Fibroblast of gingiva (primary cell): ENCODE results near the gene NSD2.
"Not testable (repeated sequence)": the region's sequence is repeated elsewhere in the genome, so short reads cannot be mapped to it uniquely, and the experiment has no call there.

Source experiments
- DNase-seq: peaks from one replicate; pipeline ENCODE4 v3.0.0-alpha.2; 2011; ENCODE audit warnings: low read depth

The NSD2 gene

DNA sequence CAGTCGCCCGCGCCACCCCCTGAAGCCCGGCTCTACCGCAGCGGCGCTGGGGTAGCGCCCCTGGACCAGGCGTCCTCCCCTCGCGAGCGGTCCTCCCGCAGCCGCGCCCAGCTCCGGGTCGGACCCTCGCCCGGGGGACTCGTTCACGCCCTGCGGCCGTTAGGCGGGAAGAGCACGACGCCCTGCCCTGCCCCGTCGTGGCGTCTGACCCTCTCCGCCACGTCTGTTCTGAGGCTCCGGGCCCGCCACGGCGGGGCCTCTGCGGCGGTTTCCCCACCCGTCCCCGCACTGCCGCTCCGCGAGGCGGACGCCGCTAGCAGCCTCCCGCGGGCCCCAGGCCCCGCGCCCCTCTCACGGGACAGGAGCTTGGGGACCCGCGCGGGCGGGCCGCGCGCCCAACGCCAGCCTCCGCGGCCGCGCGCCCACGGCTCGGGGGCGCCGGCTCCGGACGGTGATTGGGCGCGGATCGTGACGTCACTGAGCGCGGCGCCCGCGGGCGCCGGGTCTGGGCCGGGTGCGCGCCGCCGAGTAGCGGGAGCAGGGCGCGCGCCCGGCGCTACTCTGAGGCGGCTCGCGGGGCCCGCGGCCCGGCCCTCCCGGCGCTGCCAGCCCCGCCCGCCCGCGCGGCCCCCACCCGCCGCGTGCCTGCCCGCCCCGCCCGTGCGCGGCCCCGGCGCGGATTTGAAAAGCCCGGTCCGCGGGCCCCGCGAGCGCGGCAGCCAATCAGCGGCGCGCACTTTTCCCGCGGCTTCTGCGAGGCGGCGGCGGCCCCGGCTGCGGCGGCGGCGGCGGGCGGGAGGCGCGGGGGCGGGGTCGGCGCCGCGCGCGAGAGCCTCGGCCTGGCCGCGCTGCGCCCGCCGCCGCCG, at the start of gene NSD2:
TSS of gene NSD2 (plus strand) at position 816 of the 866 bp plus-strand sequence. CDS start 29,262 bp downstream, outside the sequence.
- peak; percentile 89 for DNase-seq

DNA sequence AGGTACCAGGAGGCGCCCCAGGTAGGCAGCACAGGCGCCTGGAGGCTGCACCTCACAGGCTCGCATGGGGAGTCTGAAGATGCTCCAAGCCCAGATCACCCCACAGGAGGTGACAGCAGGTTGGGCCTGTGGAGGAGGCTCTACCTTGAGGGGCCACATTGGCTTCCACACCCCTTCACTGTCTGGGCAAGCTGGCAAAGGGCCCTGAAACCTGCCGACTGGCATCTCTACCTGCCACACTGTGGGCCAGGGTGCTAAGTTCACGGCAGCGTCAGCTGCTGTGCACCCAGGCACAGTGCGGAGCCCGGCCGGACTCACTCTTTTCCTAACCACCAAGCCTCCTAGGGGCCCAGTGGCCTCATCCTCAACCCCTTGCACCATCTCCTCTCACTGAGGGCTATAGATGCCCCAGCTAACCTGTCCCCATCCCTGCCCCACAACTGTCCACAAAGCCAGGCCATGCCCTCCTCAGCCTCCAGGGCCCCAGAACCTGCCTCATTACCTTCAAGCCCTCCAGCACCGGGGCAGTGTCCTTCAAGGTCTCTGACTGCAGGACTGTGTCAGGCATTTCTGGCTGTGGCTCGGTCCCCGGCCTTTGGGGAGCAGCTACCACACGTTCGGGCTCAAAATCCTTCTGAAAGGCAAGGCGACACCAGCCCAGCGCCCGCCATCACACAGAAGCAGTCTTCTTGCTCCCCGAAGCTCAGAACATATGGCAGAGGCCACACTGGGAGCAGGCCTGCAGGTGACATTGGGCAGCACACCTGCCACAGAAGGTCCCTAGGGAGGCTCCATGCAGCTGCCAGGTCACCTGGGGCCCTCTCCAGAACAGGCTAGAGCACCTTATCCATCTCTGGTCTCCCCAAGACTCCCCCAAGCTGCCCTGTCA, 49.3 kb upstream of the NSD2 start:
- no peak for DNase-seq

DNA sequence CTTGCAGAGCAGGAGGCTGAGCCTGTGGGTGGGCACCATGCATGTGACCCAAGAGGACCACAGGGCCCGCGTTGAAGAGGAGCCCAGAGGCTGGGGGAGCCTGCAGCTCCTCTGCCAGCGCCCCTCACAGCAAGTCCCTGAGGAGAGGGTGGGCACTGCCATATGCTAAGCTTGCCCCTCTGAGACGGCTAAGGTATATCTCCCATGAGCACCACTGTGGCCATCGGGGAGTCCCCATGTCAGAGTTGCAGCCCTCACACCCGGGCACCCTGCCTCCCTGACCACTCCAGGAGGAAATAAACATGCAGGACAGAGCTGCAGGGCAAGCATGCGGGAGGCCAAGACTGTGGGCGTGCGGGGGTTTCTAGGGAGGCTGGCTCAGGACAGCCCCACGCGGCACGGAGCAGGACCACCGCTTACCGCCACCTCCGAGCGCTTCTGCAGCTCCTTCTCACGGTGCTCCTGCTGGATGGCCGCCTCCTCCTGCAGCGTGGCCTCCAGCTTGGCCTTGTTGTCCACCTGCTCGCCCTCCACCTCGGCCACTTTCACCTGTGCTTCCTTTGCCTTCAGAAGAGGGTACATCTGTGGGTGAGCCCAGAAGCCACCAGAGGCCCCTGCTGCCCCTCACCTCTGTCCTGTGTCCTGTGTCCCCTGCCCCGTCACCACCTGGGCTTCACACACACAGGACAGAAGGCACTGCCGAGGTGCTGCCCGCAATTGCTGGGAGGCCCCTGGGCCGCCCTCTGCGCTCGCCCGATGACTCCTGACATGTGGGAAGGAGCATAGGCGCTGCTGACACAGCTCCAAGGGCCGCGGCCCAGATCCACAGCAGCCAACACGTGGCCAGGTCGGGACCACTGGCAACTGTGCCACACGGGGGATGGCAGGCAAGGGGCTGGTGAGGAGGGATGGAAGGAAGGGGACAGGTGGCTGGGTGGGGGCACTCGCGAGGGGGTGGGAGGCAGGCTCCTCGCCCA, 48.3 kb upstream of the NSD2 start:
- no peak for DNase-seq

DNA sequence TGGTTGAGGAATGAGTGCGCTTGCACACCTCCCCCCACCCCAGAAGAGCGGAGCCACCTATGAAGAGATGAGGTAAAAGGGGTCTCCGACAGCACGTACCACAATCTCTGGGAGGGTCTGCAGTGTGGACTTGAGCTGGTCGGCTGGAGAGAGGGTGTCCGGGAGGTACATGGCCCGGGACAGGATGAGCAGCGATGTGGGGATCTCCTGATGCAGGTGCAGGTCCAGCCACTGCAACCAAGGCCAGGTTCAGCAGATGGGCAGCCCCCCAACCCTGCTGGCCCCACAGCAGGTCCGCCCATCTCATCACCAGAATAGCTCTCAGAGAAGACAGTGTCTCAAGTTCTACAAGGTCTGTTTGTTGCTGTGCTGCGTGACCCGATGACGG, 47.7 kb upstream of the NSD2 start:
- no peak for DNase-seq

DNA sequence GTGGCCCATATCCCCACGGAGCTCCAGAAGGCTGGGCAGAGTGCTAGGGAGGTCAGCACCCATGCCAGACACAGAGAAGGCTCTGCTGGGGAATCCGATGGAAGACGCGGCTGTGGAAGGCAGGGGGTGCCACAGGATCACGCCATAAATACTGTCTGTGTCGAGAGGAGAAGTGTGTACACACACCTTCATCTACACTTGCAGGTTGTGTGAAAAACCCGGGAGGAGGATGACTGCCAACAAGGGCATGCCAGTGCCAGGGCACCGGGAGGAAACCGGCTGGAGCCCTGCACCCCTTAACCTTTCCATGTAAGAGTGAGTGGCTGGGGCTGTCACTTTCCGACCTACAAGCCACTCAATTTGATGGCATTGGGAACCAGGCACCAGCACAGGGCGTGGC, 46.4 kb upstream of the NSD2 start:
- no peak for DNase-seq

DNA sequence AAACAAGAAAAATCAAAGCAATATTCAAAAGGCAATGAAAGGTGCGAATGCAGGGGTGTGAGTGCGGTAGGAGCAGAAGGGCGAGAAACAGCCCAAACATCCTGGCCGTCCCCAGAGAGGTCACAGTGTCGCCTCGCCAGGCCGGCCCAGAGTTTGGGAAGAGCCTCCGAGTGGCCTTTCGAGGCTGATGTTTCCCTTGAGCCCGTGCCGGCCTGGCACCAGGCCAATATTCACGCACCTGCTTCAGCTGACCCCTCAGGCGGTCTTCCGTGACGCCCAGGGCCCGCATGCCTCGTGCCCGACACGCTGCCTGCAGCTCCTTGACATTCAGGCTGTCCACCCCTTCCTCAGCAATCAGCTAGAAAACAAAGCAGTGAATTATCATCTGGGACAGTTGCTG, 45.9 kb upstream of the NSD2 start:
- DNase-seq: no peak

DNA sequence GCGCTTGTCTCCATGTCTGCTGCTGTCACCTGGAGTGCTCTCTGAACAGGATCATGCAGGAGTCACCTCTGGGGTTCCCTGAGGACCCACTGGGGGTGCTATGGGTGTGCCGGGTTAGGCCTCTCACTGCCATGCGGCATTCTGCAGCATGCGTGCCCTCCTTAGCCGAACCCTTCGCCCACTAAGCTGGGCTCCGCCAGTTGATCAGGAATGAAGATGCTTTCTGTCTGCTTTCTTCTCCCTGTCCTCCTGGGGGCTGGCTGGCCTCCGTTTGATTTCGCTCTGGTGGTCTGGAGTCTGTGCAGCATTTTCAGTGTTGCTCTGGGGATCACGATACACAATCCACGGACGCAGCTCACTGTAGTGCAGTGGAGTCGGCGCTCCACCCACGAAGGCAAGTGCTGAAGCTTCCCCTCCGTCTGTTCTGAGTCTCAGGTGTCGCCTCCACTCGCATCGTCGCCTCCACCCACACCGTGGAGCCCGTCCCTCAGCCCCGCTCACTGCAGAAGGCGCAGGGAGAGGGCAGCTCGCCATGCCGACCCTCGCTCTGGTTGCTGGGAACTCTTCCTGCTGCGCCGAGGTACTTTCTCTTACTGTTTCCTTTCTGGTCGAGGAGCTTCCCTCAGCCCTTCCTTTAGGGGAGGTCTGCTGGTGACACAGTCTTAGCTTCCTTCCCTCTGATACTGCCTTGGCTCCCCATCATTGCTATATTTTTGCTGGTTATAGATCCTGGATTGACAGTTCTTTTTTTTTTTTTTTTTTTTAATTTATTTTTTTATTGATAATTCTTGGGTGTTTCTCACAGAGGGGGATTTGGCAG, 44.5 kb upstream of the NSD2 start:
- DNase-seq: no peak

DNA sequence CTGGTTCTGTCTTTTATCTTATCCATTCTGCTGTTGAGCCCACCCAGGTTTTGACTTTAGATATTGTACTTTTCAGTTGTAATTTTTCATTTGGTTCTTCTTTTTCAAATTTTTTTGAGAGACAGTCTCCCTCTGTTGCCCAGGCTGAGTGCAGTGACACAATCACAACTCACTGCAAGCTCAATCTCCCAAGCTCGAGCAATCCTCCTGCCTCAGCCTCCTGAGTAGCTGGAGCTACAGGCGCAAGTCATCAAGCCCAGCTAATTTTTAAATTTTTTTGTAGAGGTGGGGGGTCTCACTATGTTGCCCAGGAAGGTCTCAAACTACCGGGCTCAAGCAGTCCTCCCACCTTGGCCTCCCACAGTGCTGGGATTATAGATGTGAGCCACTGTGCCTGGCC, 41.0 kb upstream of the NSD2 start:
- no peak for DNase-seq

DNA sequence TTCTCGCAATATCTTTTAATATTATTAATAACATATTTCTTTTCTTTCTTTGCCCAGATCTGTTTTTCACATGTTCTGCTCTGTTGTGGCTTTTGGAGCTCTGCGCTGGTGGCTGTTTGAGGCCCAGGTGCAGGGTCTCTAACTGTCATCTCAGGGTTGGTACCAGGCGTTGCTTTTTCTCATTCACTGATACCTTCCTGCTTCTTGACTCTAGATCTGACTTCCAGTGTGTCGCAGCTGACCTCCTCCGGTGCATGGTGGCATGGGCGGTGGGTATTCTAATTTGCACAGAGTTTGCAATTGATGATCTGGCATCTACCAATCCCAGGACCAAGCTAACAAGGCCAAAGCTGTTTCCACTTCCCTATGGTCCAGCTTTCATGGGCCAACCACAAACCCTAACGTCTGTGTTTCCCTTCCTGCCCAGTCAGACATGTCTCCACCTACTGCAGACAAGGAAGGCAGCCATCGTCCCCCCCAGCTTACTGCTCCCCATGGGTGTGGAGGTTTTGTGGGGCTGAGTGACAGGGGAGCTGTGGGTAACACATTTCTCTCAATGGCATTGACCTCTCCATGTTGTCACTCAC, 40.5 kb upstream of the NSD2 start:
- DNase-seq: no peak

DNA sequence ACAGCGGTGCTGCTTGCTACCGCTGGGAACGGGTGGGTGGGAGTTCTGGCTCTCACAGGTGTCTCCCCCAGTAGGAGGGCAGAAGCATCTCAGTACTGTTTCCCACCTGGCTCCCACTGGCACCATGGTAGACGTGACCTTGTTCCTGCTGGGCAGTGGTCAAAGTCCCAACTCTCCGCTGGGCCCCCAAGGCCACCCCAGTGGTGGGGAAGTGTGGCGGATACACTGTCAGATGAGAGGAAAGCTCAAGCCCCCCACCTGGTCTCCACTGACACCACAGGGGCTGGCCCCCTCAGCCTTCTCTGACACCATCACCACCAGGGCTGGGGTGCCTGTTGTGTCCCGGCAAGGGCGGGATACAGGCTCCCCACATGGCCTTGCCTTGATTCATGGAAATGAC, 39.9 kb upstream of the NSD2 start:
- no peak for DNase-seq

DNA sequence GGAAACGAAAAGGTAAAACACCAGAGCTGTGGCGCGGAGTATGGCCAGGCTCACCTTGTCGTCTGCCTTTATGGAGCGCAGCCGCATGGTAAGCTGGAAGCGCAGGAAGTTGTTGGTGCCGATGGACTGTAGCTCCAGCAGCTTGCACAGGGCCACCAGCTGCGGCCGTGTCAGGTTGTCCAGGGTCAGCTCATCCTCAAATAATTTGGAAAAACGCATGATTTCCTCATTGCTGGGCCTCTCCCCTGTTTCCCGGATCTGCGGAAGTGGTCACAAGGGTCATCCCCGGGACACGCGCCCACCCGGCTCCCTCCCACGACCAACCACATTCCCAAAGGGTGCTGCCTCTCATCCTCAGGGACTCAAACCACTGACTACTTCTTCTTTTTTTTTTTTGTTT, 38.5 kb upstream of the NSD2 start:
- DNase-seq: no peak

DNA sequence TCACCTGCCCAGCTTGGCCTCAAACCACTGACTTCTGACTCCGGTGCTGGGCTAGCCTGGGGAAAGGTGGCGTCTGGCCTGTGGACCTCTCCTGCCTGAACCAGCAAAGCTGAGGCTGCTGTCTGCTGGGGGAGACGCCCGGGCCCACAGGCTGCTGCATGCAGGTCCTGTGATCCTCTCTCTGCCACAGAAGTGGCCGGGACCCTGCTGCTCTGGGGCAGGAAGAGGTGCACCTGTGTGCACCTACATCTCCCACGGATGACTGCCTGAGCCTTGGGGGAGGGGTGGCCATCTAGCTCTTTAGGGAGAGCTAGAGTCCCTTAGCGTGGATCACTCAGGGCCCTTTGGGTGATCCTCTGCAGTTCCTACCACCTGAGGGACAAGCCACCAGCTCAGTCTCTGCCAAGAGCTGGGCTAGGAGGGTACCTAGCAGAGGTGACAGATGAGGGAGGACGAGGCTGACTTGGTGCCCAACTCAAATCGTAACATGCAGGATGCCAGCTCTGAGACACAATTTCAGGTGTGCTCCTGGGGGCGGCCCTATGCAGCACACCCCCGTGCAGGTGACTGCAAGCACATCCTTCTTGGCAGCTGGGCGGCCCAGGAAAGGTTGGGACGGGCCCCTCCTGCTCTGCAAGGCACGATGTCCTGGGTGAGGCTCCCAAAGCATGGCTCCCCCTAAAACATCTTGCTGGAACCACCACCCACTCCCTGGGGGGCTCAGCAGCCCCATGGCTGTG, 37.7 kb upstream of the NSD2 start:
- no peak for DNase-seq

DNA sequence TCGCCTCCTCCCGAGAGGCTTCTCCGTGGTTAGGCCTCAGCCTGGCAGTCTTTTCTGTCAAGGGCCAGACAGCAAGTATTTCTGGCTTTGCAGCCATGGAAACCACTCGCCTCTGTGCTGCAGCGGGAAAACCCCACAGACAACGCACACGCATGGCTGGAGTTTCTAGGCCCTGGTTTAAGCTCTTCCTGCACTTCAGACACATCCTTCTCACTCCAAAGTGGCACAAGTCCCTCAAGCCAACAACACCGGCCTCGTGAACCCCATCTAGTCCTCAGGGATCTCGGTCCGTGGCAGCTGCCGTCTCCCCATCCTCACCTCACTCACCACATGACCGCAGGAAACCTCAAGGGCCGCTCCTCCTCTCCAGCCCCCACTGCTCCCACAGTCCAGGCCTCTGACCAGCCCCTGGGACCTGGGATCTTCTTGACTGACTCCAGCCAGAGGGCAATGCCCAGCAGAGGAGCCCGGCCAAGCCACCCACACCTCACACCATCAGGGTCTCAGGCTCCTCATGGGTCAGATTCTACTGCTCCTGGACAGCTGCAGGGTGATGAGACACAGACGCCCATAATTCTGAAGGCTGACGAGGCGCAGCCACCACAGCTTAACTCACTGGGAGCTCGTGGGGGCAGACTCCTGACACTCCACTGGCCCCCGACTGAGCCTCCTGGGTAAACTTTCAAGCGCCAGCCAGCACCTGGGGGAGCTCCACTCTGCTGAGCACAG, 37.0 kb upstream of the NSD2 start:
- DNase-seq: no peak

DNA sequence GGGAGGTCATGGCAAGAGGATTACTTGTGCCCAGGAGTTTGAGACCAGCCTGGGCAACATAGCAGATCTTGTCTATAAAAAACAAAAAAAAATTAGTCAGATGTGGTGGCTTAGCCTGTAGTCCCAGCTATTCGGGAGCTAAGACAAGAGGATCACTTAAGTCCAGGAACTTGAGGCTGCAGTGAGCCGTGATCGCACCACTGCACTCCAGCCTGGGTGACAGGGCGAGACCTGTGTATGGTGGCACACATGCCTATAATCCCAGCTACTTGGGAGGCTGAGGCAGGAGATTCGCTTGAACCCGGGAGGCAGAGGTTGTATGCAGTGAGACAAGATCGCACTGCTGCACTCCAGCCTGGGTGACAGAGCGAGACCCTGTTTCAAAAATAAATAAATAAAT, 35.4 kb upstream of the NSD2 start:
- DNase-seq: not testable (repeated sequence)

DNA sequence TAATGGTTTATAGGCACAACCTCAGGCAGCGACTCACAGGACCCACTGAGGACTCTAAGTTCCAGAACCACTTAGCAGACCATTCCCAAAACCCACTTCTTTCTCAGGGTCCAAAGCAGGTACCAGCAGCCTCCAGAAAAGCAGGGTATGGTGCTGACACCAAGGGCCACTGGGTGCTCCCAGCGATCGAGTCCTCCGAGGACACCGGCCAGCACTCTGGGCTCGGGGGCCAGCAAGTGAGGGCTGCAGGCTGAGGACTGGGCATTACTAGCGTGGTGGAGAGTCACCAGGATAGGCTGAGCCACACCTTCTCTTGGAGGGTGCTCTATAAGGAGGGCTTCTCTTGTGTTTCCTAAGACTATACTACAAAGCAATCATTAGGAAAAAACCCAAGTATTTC, 34.5 kb upstream of the NSD2 start:
- no peak for DNase-seq

DNA sequence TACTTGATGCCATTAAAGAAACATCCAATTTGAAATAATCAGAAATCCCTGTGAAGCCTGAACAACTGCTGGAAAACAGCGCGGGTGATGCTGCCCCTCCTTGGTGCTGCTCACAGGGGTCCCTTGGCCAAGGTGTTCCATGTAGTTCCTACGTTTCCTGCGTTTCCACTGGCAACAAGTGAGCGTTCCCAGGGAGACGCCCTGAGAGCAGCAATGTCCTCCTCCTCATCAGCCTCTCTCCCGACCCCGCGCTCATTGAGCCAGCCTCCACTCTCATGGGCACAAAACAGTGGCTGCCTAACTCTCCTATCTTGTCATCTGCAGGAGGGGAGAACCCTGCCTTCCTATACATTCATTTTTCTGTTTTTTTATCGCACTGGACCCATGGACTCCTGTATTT, 34.1 kb upstream of the NSD2 start:
- no peak for DNase-seq

DNA sequence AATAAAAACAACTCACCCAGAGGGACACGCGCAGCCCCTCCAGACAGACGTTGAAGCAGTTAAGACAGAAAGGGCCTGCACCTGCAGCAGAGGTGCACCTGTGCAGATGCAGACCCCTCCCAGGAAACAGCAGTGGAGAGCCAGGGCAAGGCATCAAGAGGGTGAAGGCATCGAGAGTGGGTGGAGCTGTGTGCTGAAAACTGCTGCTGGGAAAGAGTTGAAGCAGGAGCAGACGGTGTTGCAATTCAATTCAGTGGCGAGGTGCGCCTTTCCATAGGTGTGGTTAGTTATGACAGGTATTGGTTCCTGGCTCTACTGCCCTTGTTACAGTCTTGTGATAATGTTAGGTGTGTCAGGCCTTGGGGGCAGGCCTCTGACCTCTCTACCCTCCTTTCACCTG, 31.9 kb upstream of the NSD2 start:
- no peak for DNase-seq

DNA sequence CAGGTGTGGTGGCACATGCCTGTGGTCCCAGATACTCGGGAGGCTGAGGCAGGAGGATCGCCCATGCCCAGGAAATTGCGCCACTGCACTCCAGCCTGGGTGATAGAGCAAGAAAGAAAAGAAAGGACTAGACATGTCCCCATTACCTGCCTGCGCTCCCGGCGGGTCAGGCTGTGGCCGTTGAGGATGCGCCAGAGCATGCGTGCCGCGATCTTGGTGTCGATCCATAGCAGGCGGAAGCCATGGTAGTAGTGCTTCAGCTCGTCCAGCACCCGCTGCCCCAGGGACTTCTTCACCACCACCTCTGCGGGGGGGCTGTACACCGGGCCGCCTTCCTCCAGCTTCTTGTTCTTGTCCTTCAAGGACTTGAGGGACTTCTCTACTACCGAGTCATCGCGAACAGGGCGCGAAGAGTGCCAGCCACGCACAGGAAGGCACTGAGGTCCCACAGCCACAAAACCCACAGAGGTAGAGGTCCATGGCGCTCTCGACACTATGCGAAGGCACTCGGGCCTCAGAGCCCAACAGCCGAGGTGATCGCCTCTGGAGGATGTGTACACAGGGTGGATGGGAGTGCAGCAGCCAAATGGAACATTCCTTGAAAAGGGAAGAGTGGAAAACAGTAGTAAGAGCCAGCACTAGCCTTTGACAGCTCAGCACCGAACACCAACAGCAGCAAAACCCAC, 29.8 kb upstream of the NSD2 start:
- no peak for DNase-seq

DNA sequence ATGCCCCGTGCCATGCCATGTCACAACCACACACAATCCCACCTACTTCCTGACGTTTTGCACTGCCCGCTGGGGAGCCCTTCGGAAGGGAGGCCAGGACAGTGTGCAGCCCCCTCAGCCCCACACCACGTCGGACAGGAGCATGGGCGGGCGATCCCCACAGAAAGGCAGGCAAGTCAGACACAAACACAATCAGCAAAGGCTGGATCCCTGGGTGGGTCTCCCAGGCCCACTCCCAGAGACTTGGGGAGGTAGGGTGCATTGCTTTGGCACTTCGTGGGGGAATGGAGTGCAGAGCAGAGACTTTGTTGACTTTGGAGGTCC, 29.3 kb upstream of the NSD2 start:
- no peak for DNase-seq
